Central memory CD4-positive, alpha-beta T cell (primary cell): ENCODE results near the gene TNK2.
"Not testable (repeated sequence)": the region's sequence is repeated elsewhere in the genome, so short reads cannot be mapped to it uniquely, and the experiment has no call there.

Experiments
- DNase-seq: peaks from one replicate; pipeline ENCODE4 v3.0.0; 2022
- total RNA-seq, 3 experiments: gene quantifications; one replicate each; lab custom pipeline; 2026; lab: John Stamatoyannopoulos, UW

The TNK2 gene
- total RNA-seq: 70.5 to 218 (median 160) reads per million in 3 experiments

DNA sequence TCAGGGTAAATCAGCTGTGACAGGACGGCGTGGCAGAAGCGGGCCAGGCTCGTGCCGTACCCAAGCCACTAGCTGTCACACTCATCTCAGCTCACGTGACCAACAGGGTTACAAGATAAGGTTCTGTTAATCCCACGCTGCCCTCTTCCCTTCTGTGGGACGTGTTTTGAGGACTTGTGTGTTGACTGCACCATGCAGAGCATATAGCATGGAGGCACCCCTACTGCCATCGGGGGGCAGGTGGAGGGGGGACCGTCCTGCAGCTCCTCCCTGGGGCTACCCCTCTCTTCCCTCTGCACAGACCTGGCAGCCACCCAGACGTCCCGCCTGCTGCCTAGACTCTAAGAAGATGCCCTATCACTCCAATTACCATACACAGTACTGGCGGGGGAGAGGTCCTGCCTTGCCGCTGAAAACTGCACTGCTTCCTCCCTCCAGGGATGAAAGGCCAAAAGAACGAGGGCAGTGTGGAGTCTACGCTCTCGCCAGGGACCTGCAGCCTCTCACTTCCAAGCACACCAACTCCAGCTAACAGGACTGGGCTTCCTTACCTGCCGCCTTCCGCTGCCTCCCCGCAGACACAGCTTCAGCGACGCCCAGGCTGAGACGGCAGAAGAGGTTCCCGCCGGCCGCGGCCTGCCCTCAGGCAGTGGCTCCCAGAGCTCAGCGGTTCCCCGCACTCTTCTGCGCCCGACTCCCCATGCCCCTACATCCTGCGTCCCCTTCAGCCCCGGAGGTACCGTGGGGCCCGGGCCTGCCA, at the start of gene TNK2:
TSS of gene TNK2 (minus strand) at position 618 of the 760 bp plus-strand sequence. CDS start 19,963 bp downstream, outside the sequence.
- DNase-seq: peak; percentile 60

DNA sequence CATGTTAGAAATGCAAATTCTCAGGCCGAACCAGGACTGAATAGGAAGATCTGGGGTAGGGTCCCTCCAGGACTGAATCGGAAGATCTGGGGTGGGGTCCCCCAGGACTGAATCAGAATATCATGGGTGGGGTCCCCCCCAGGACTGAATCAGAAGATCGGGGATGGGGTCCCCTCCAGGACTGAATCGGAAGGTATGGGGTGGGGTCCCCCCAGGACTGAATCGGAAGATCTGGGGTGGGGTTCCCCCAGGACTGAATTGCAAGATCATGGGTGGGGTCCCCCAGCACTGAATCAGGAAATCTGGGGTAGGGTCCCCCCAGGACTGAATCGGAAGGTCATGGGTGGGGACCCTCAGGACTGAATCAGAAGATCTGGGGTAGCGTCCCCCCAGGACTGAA, 48.2 kb upstream of the TNK2 start:
- DNase-seq: no peak

DNA sequence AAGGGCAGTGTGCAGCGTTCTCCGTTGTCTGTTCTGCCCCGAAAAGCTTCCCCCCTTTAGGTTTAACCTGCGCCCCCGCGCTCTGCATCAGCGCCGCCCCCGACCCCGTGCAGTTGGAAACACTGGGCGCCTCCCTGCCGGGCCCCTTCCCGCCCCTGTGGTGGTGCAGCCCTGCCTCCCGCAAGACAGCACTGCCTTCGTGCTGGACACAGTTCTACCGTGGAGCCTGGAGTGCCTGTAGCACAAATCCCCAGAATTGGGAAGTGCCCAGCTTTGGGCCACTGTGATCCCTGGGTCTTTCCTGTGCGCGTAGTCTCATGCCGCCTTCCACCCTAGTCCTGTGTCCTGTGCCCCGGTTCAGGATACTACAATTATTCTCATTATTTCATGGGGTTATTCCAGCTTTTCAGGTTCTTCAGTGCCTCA, 47.1 kb upstream of the TNK2 start:
- DNase-seq: not testable (repeated sequence)

DNA sequence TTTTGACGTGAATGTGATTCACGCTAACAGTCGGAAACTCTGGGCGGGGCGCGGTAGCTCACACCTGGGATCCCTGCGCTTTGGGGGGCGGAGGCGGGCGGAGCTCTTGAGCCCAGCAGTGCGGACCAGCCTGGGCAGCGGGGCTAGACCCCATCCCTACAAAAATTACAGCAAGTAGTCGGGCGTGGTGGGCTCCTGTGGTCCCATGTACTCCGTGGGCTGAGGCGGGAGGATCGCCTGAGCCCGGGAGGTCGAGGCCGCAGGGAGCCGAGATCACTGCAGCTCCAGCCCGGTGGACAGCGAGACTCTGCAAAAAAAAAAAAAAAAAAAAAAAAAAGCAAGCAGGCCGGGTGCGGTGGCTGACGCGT, 46.4 kb upstream of the TNK2 start:
- DNase-seq: not testable (repeated sequence)

DNA sequence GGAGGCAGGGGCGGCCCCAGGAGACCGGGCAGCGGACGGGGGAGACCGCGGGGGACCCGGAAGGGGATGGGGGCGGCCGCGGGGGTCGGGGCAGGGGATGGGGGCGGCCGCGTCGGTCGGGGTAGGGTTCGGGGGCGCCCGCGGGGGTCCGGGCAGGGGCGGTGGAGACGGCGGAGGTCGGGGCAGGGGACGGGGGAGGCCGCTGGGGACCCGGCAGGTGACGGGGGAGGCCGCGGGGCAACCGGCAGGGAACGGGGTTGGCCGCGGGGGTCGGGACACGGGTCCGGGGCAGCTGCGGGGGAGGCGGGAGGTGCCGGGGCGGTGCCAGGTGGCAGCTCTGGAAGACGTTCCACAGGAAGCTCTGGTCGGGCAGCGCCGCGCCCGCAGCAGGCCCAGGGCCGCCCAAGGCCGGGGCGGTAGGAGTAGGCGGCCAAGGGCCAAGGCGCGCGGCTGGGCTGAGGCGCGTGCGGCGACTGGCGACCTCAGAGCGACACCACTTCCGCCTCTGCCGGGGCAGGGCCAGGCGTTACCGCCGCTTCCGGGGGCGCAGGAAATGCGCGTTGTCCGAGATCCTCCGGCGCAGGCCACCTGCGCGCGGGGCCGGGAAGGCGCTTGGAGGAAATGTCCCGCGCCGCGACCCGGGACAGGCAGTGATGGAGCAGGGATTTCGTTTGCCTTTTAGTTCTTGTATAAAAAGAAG, 45.9 kb upstream of the TNK2 start:
- peak; percentile 71 for DNase-seq

DNA sequence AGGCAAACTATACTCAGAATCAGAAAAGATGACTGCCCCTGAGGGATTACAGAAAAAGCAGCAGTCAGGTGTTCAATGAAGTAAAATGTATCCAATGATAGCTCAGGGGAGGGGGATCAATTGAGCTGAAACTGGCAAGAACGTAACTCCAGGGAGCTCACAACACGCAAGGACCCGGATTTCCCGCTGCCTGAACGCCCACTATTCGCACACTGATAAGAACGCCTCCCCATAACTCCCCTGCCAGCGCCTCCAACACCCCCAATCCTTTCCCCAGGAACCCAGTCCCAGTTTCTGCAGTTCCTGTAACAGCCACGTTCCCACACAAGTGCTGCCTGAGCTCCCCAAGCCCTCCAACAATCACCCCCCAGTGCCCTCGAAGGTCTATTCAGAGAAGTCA, 44.2 kb upstream of the TNK2 start:
- not testable (repeated sequence) for DNase-seq

DNA sequence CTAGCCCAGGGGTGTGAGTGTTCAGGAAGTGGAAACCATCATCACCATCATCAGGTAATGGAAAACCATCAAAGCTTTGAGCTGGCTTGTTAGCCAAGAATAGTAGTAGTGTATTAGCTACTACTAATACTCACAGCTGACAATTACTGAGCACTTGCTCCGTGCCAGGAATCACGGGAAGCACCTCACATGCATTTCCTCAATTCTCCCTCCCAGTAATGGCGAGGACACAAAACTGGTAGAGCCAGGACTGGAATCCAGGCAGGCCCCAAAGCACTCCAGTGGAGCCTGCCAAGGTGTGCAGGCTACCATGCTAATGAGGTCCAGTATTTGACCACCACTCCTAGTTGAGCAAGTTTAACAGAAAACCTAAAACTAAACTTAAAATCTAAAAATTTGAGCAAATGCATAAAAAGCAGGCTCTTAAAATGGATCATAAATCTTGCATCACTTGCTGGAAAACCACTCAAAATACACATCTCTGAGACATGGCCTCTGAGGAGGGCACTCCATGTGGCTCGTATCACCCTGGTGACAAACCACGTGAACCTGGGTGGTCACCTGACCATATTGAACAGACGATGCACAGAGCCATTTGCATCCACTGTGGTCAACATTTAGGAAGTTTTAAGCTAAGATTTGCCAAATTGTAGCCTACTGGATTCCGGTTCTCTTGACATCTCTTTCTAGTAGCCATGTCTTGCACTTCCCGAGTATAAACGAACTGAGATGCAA, 43.3 kb upstream of the TNK2 start:
- DNase-seq: not testable (repeated sequence)

DNA sequence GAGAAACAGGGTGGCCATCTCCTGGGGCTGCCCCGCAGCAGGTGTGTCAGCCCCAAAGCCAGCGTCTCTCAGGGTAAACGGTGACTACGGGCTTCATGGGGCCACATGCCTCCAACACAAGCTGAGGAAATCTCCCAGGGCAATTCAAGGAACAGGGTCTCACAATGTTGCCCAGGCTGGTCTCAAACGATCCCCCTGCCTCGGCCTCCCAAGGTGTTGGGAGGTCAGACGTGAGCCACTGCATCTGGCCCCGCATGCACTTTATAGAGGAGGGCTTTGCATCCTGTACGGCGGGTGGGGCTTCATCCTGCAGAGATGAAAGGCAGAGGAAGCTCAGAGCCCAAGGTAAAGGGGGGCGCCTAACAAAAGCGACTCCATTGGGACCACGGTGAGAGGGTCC, 42.4 kb upstream of the TNK2 start:
- DNase-seq: not testable (repeated sequence)

DNA sequence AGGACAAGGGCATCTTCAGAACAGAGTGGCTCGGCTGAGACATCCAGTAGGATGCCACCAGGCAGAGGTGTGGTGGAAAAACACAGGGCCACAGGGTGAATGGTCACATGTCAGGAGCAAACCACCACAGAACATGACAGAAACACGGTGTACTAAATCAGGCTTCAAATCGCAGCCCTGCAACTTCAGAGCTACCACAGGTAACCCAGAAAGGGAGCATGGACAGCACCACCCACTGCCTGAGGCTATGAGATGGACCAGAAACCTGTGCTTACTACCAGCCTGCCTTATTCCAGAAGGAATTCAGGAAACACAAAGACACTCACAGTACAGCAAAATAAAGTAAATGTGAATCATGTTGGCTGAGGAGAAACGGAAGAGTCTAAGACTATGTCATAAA, 41.8 kb upstream of the TNK2 start:
- DNase-seq: not testable (repeated sequence)

DNA sequence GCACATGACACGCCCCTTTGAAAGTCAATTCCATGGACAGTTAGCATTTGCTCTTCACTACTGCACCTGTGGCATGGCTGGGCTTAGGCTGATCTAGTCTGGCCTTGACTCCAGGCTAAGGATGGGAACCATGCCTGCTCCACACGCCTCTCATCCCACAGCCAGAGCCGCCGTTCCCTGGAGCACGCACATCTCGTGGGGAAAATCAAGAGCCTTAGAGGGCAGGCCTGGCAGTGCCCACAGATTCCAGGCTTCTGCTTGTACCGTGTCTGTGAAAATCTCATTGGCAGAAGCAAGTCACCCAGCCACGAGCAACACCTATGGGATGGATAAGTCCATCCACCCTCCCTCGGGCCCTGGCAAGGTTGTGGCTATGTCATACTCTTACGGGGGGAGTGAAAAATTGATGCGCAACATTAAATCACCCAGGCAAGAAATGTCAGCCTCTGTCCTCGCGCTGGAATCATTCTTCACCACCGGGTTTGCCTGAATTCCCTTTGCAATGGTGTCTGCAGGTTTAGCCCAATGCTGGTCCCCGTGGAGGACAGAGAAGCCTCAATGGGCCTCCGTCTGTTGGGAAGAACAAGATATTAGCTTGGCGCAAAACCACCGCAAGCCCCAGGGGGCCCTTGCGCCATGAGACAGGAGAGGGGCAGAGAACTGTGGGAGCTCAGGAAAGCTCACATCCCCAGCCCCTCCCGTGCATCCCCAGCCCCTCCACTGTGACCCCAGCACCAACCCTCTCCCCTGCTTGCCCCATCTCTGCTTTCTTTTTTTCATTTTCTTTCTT, 38.8 kb upstream of the TNK2 start:
- not testable (repeated sequence) for DNase-seq

DNA sequence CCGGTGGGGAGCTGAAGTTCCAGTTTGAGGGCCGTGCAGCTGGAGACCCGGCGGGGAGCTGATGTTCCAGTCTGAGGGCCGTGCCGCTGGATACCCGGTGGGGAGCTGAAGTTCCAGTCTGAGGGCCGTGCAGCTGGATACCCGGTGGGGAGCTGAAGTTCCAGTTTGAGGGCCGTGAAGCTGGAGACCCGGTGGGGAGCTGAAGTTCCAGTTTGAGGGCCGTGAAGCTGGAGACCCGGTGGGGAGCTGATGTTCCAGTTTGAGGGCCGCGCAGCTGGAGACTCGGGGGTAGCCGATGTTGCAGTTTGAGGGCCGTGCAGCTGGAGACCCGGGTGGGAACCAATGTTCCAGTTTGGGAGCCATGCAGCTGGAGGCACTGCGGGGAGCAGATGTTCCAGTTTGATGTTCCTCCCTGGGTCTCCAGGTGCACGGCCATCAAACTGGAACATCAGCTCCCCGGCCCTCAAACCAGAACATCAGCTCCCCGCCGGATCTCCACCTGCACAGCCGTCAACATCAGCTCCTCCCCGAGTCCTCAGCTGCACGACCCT, 33.0 kb upstream of the TNK2 start:
- not testable (repeated sequence) for DNase-seq

DNA sequence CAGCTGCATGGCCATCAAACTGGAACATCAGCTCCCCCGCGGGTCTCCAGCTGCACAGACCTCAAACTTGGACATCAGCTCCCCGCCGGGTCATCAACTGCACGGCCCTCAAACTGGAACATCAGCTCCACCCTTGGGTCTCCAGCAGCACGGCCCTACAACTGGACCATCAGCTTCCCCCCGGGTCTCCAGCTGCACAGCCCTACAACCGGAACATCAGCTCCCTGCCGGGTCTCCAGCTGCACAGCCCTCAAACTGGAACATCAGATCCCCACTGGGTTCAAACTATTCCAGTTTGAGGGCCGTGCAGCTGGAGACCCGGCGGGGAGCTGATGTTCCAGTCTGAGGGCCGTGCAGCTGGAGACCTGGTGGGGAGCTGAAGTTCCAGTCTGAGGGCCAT, 32.5 kb upstream of the TNK2 start:
- DNase-seq: not testable (repeated sequence)

DNA sequence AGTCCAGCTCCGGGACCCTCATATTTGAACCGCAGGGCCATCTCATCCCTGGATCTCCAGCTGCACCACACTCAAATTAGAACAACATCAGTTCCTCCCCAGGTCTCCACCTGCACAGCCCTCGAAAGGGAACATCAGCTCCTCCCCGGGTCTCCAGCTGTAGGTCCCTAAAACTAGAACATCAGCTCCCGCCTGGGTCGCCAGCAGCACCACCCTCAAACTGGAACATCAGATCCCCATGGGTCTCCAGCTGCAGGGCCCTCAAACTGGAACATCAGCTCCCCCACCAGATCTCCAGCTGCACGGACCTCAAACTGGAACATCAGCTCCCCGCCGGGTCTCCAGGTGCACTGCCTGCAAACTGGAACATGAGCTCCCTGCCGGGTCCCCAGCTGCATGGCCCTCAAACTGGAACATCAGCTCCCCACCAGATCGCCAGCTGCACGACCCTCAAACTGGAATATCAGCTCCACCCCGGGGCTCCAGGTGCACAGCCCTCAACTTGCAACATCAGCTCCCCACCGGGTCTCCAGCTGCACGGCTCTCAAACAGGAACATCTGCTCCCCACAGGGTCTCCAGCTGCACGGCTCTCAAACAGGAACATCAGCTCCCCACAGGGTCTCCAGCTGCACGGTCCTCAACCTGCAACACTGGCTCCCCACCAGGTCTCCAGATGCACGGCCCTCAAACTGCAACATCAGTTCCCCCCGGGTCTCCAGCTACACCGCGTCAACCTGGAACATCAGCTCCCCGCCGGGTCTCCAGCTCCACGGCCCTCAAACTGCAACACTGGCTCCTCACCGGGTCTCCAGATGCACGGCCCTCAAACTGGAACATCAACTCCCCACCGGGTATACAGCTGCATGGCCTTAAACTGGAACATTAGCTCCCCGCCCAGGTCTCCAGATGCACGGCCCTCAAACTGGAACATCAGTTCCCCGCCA, 31.4 kb upstream of the TNK2 start:
- not testable (repeated sequence) for DNase-seq

DNA sequence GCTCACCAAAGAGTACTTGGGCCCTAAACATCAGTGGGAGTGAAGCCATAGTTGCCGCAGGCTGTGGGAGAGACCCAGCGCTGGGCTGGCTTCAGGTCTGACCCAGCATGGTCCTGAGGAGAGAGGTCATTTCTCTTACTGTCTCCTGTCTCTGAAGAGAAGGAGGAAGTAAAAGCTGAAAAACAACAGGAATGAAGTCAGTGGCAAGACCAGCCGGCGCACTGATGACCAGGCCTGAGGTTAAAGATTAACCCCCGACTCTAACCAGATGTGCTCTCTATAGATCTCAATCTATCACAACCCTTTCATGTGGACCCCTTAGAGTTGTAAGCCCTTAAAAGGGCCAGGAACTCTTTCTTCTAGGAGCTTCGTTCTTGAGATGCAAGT, 24.7 kb upstream of the TNK2 start:
- not testable (repeated sequence) for DNase-seq

DNA sequence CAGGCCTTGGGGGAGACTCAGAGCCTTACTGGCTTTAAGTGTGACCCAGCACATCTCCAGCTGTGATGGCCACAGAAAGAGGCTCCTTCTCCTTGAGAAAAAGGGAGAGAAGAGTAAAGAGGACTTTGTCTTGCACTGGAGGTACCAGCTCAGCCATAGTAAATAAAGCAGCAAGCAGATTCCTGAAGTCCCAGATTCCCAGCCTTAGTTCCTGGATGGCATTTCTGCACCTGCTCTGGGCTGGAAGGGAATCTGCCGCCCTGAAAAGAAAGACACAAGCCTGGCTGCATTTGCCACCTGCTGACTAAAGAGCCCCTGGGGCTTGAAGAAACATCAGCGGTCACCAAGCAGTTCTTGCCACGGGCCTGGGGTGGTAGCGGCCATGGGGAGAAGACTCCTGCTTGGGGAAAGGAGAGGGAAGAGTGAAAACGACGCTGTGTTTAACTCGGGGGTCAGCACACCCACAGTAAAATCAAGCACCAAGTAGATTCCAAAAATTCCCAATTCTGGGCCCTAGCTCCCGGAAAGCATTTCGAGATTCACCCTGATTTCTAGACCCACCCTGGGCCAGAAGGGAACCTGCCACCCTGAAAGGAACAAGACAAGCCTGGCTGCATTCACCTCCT, 24.2 kb upstream of the TNK2 start:
- DNase-seq: no peak

DNA sequence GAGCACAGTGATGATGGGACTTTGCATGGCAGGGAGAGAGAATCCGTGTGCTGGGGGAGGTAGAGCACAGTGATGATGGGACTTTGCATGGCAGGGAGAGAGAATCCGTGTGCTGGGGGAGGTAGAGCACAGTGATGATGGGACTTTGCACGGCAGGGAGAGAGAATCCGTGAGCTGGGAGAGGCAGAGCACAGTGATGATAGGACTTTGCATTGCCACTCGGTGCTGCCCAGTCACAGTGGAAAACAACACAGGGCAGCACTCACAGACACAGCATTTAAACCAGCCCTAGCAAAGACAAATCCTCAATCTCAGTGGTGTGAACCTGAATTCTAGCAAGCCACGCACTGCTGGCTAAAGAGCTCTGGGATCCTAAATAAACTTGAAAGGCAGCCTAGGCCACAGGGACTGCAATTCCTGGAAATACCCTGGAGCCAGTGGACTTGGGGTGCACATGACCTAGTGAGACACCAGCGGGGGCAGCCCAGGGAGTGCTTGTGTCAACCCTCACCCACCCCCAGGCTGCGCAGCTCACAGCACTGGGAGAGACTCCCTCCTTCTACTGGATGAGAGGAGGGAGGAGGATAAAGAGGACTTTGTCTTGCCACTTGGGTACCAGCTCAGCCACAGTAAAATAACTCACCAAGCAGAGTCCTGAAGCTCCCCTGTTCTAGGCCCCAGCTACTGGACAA, 23.4 kb upstream of the TNK2 start:
- no peak for DNase-seq

DNA sequence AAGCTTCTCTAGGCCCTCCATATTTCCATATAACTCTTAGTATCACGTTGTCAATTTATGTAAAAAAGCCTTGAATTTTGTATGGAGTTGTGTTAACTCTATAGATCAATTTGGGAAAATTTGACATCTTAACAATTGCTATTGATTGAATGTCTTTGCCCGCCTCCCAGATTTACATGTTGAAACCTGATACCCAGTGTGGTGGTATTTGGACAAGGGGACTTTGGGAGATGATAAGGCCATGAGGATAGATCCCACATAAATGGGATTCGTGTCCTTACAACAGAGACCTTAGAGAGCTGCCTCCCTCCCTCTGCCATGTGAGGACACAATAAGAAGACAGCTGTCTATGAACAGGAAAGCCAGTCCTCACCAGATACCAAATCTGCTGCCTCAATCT, 21.1 kb upstream of the TNK2 start:
- DNase-seq: no peak

DNA sequence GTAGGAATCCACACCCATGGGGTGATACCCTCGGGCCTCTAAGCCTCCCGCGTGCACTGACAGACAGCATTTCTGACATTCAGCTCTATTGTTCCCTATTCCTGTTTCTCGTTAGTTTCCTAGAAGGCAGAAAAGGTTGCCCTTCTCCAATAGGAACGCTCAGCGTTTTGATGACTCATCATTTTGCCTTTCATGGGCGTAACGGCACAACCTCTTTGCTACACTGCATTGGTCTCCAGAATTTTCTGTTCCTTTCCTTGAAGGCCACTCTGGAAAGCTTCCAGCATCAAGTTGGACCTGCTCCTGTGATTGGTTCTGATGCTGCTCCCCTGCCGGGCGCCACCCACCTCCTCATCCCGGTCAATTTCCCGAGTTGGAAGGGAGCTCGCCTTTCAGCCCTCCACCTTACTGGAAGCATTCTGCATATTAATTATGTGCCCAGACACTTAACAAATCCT, 13.0 kb upstream of the TNK2 start:
- no peak for DNase-seq

DNA sequence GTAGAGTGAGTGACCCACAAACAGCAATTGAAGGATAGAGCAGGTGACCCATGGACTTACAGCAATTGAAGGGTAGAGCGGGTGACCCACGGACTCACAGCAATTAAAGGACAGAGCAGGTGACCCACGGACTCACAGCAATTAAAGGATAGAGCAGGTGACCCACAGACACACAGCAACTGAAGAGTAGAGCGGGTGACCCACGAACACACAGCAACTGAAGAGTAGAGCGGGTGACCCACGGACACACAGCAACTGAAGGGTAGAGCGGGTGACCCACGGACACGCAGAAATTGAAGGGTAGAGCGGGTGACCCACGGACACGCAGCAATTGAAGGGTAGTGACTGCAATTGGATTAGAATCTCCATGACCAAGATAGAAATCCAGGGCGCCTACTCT, 9.8 kb upstream of the TNK2 start:
- DNase-seq: no peak

DNA sequence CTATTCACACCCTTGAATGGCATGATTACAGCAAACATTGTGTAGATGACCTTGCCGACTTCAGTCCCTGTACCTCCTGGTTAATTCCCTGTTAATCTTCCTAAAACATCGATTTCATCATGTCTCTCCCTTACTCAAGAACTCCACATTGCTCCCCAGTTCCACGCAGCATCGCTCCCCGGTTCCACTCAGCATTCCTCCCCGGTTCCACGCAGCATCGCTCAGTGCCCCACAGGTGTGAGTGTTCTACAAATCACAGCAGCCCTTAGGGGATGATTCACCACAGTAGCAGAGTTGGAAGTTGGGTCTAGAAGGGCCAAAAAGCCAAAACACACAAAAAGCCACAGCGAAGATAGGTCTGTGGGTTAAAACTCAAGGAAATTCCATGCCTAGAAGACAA, 8.6 kb upstream of the TNK2 start:
- DNase-seq: no peak
